ENCODE results near the gene HSPA9.
A peak's percentile ranks its signal among the peaks of the same experiment; 100 is the strongest.

Gene HSPA9

DNA sequence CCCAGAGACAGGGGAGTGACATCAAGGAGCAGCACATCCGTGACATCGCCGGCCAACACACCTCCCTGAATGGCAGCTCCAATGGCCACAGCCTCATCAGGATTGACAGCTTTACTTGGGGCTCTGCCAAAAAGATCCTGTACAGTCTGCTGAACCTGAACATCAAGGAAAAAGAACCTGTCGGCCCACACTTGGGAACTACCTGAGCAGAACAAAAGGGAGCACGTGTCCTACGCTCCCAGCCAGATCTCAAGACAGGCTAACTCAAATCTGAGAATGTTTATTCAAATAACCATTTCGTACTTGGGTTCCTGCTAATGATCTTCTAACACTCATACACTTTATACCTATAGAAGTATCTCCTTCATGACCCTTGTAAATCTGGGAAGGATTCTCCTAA is 15.3 kb downstream of the HSPA9 start:
- no peak for DNase-seq

- DNase-seq = no peak
These were observed 17.5 kb downstream of the HSPA9 start for GRCh38 chr5:138557677-138558076.

DNA sequence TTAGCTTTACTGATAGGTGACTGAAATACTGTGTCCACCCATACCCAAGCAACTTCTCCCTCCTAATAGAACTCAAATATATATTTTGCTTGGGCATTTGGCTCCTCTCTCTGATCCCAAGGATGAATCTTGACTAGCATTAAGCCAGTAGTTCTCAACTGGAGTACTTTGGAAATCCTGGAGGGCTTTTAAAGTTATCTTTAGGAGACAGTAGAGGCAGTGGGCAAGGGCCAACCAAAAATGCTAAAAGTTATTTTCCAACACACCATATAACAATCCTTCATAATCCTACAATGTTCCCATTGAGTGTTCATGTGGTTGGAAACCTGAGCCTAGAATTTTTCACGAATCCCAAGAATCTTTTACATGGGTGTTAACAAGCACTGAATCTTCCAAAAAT is 21.1 kb downstream of the HSPA9 start:
- no peak for DNase-seq

GRCh38 chr5:138553437-138554095 is 21.6 kb downstream of the HSPA9 start:
- no peak for DNase-seq

DNA sequence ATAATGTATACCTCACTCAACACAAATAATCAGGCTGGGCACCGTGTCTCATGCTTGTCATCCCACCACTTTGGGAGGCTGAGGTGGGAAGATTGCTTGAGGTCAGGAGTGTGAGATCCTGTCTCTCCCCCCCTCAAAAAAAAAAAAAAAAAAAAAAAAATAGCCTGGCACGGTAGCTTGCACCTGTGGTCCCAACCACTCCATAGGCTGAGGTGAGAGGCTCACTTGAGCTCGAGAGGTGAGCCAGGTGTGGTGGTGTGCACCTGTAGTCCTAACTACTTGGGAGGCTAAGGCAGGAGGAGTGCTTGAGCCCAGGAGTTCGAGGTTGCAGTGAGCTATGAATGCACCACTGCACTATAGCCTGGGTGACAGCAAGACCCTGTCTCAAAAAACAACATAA is 22.5 kb downstream of the HSPA9 start:
- DNase-seq = no peak

DNA sequence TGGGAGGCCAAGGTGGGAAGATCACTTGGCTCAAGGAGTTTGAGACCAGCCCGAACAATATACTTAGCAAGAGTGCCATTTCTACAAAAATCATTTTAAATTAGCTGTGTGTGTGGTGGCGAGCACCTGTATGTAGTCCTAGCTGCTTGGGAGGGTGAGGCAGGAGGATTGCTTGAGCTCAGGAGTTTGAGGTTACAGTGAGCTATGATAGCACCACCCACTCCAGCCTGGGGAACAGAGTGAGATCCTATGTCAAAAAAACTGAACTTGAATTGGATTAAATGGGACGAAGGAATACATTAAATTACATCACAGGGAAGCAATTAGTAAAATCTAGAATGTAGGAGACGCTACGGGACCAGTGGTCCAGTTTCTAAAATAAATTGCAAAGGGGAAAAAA is 25.8 kb downstream of the HSPA9 start:
- DNase-seq = no peak

- no peak for DNase-seq
These were observed 29.2 kb downstream of the HSPA9 start for GRCh38 chr5:138545919-138546562.

DNA sequence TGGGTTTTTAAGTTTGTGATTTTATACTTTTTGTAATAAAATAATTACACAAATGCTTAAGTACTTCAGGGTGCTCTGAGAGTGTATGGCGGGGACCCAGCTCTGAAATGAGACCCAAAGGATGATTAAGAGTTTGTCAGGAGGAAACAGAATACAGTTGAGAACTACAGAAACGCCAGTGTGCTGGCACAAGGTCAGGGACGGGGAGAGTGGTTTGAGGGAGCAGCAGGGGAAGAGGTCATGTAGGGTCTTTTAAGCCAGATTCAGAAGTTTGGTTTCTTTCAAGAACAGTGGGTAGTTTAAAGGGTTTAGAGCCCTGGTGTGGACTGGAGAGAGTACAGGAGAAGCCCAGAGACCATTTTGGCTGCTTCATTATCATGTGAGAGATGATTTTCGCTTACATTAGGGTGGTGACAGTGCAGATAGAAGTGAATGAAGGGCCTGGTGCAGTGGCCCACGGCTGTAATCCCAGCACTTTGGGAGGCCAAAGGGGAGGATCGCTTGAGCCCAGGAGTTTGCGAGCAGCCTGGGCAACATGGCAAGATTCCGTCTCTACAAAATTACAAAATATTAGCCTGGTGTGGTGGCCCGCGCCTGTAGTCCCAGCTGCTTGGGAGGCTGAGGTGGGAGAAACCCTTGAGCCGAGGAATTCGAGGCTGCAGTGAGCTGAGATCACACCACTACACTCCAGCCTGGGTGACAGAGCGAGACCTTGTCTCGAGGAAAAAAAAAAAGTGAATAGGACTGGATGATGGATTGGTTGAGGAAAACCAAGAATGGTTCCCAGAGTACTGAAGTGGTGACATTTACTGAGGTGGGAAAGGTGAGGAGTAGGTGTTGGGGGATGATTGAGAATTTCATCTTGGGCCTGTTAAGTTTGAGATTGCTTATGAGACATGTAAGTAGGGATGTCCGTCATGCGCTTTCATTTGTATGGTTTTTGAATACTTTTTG is 30.7 kb downstream of the HSPA9 start:
- peak; percentile 25 for DNase-seq

DNA sequence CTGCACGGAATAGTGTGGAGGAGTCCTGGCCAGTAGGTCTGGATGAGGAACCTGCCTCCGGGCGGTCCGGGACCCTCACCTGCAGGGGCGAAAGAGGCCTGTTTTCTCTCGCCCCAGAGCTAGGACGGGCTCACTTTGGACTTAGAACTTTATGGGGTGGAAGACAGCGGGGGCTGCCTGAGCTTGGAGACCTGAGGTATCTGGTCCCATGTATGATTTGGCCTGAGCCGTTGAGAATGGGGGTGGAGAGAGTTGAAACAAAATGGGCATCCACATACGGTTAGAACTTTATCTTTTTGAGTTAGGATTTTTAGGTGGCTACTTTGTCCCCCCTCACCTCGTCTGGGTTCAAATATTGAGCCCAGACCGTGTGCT is 31.5 kb downstream of the HSPA9 start:
- no peak for DNase-seq

- peak; percentile 100 for DNase-seq
These were observed 32.1 kb downstream of the HSPA9 start, which contains the start of gene ETF1 for GRCh38 chr5:138542956-138543729. Gene ETF1, minus strand, starts transcription at chr5:138543236. Its CDS starts 318 bp downstream, at chr5:138542918.

DNA sequence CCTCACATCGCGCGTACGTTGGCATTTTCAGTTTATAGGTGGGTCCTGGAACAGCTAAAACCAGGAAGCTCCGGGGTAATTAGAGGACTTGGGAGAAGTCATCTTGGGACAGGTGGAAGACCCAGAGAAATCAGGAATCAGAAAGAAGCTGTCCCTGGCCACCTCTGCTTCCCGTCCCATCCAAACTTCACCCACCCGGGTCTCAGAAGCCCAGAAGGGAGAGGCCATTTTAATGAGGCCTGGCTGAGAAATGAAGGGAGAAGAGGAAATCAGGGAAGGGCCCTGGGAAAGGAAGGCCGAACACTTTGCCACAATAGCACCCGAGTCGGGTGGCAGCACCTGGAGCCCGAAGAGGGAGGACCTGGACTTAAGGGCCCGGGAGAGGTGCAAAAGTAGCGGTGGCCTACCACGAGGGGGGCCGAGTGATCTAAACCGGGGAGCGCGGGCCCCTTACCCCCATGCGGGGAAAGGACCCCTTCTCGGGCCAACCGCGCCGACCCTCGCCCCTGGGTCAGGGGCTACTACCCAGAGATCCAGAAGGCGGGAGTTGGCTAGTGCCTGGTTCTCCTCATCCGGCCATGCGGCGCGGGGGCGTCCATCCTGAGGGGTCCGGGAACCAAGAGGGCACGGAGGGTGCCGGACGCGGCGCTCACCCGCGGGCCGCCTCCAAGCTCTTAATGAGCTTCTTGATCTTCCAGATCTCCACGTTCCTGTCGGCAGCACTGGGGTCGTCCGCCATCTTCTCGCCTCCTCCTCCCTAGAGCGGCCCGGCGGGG is 32.8 kb downstream of the HSPA9 start:
- no peak for DNase-seq

DNA sequence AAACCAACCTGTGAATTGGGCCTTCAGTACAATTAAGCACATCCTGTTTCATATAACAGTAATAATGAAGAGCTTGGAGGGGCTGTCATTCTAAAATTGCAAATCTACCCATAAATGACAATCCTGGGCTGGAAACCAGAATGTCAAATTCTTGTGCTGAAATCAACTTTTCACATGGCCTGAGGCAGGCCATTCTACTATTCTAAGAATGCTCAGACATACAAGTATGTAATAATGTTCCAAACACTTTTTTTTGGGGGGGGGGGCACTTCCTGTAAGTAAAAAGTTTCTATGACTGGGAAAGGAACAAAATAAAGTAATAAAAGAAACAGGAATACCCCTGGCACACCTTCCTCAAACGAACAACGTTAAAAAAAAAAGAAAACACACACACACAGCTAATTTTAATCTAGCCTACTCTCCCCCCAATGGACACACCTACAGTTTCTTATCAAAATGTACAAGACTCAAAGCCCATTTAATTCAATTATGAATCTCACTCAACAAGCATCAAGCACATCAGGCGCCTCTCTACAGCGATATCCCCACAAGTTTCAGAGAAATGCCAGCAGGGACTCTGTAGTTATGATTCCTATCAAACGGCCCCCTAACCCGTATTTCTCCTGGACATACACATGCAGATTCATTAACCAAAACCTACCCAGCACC is 33.6 kb downstream of the HSPA9 start:
- no peak for DNase-seq

- DNase-seq = no peak
These were observed 35.4 kb downstream of the HSPA9 start for GRCh38 chr5:138539791-138540190.

DNA sequence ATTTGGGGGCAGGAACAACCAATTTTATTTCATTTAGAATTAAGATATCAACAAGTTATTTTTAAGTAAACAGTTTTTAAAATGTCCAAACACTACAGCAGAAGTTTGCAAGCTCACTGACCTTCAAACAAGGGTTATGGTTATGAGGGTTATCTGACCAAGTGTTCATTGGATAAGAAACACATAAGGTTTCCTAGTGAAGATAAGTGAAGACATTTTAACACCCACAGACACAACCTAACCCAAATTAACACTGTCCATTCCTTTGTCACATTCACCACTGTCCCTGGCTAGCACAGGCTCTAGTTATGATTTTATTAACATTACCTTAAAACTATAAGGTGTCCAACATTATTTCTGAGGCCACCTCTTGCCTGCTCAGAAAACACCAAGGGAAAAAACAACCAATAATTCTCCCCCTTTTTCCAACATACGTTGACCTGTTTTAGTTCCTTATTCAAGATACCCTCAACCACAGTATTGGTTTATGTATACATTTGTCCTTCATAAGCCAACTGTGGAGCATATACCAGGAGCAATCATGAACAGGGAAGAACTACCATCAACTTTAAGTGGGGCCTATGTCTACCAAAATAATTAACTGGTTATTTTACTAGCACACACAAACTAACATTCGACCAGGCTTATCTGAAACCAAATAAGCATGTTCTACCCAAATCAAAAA is 36.1 kb downstream of the HSPA9 start:
- DNase-seq = no peak

GRCh38 chr5:138536665-138537315 is 38.4 kb downstream of the HSPA9 start:
- no peak for DNase-seq

DNA sequence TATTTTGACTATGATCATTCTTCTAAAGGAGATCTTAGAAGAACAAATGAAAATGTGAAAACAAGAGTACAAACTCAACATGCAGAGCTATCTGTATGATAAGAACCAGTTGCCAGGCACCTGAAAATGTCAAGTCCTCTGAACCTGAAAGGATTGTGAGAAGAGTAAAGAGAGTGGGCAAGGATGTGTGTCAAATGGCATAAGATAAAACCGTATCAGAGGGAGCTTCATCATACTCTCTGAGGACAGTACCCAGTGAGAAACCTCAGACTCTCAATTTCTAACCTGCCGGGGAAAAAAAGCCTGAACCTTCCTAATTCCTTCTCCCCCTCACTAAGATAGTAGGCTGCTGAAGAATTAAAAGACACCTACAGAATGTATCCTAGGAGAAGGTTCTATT is 39.0 kb downstream of the HSPA9 start:
- no peak for DNase-seq

- DNase-seq = no peak
These were observed 40.9 kb downstream of the HSPA9 start for GRCh38 chr5:138533973-138534941.

DNA sequence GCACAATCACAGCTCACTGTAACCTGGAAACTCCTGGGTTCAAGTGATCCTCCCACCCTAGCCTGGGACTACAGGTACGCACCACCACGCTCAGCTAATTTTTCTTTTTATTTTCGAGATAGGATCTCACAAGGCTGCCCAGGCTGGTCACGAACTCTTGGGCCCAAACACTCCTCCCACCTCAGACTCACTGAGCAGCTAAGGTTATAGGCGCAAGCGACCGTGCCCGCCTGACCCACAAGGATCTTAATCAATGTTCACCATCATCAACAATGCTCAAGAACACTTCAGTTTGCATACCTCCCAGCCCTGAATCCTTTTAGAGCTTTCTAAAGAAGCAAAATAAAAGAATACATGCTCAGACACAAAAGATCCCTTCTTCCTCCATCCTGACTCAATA is 45.4 kb downstream of the HSPA9 start:
- DNase-seq = no peak
